ENCODE results near the gene ADAM12.

- TF ChIP-seq POLR2AphosphoS5 (IDR thresholded peaks at IDR 0.05; ENCODE audit: low read depth, low read length), result no peak
- TF ChIP-seq POLR2A (IDR thresholded peaks at IDR 0.05; ENCODE audit: low read depth, low read length), result no peak
- TF ChIP-seq TAF1 (IDR thresholded peaks at IDR 0.05; ENCODE audit: borderline replicate concordance, low read depth, low read length), result no peak
These were observed 166.4 kb downstream of the ADAM12 start for GRCh38 chr10:126221874-126222273.
